GM13976 (cell line): ENCODE measurements around the gene SPATA31C2.

Experiments used
- DNase-seq: peaks from one replicate; pipeline ENCODE4 v3.0.0; 2012; ENCODE audit warnings: low spot score
- in situ Hi-C: fragments of 300-500 bp; cut with MboI; formaldehyde crosslinking; loops from one replicate; pipeline ENCODE4 v1.12.0; 2022; ENCODE audit warnings: low sequenced_read_pairs, mixed read lengths, inconsistent platforms; ENCODE audit not compliant: unreplicated experiment
- TF ChIP-seq, protein P1 (sequence below): IDR thresholded peaks from 2 replicates; pipeline ENCODE4 v1.5.1; 2012; ENCODE audit warnings: borderline replicate concordance, mild to moderate bottlenecking; ENCODE audit not compliant: insufficient read depth; ENCODE audit errors: extremely low read depth, missing control alignments, control extremely low read depth

Gene SPATA31C2

DNA sequence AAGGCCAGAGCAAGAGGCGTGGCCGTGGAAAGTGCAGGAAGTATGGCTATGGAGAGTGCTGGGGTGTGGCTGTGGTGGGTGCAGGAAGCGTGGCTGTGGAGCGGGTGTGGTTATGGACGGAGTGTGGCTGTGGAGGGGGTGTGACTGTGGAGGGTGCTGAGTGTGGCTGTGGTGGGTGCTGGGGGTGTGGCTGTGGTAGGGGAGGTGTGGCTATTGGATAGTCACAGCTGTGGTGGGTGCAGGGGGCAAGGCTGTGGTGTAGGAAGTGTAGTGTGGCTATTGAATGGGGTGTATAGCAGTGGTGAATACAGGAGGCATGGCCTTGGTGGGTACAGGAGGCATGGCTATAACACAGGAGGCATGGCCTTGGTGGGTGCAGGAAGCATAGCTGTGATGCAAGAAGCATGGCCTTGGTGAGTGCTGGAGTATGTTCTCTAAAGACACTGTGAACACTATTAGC is 40.8 kb upstream of the SPATA31C2 start:
- no peak for DNase-seq
- in situ Hi-C loops: no loop called here

DNA sequence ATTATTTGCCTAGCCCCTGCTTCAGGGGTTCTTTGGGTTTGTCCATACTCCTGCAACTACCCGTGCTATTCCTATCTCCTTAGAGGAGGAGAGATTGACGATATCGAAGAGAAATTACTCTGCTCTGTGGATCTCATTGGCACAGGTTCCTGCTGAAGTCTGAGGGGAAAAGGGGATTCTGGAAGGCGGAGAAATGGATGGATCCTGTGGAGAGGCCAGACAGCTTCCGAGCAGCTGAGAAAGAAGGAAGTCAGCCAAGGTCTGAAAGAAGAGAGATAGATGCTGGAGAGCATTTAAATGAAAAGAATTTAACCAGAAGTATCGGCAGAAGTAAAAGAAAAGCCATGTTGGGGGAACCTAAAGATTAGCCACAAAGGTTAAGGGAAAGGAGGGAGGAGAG is 40.4 kb upstream of the SPATA31C2 start:
- TF ChIP-seq, protein P1, sequence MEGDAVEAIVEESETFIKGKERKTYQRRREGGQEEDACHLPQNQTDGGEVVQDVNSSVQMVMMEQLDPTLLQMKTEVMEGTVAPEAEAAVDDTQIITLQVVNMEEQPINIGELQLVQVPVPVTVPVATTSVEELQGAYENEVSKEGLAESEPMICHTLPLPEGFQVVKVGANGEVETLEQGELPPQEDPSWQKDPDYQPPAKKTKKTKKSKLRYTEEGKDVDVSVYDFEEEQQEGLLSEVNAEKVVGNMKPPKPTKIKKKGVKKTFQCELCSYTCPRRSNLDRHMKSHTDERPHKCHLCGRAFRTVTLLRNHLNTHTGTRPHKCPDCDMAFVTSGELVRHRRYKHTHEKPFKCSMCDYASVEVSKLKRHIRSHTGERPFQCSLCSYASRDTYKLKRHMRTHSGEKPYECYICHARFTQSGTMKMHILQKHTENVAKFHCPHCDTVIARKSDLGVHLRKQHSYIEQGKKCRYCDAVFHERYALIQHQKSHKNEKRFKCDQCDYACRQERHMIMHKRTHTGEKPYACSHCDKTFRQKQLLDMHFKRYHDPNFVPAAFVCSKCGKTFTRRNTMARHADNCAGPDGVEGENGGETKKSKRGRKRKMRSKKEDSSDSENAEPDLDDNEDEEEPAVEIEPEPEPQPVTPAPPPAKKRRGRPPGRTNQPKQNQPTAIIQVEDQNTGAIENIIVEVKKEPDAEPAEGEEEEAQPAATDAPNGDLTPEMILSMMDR: no peak
- DNase-seq: no peak
- in situ Hi-C loops: no loop called here

More for the DNA sequence above, 40.8 kb upstream of the SPATA31C2 start:
- TF ChIP-seq, protein P1: no peak

DNA sequence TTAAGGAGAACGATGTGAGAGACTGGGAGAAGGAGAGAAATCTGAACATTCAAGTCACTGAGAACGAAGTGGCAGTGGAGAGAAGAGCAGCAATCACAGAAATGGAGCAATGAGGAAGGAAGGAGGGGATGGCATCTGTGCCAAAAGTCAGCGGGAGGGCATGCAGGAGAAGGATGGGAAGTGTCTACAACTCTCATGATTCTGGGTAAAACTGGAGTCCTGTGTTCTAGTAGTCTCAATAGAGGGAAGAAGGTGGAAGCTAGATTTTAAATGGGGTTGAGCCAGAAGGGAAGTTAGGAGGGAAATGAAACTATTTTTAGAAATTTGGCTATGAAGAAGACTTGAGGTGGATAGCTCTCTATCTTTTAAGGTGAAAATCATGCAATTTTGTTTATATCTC is 39.1 kb upstream of the SPATA31C2 start:
- TF ChIP-seq, protein P1: no peak
- in situ Hi-C loops: no loop called here
- no peak for DNase-seq

DNA sequence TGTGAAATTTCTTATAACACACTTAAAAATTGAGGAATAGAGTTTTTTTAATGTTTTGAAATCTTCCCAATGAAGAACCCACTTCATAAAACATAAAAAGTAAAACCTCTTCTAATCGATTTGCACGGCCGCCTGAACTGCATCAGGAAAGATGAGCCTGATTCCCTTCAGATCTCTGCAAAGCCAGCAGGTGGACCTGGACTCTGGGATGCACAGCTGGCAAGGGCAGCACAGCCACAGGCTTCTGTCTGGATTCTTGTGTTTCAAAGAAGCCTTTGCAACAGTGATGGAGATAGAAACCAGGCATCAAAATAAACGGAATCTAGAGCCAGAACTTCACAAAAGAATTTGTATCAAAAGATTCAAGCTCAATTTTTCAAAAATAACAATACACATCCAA is 36.0 kb upstream of the SPATA31C2 start:
- DNase-seq: no peak
- TF ChIP-seq, protein P1: no peak
- in situ Hi-C loops: no loop called here

DNA sequence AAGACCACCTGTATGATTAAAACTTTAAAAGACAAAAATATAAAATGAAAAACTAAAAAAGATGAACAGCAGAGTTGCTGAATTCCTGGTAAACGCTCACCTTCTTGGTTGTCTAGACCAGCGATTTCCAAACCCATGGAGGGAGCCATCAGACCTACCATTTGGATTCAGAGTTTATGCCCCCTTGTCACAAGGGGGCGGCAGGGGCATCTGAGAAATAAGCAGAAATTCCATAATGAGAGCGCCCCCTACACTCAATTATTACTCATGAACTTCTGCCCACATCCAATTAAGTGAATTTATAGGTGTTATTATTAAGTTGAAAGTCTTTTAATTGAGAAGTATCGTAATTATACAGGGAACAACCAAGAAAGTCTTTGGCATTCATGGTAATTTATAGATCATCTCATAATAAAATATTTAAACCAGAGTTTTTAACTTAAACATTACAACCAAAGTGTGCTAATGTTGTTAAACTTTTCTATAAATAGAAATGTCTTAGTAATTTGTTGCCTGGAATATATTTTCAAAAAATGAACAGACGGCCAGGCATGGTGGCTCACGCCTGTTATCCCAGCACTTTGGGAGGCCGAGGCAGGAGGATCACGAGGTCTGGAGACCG is 35.2 kb upstream of the SPATA31C2 start:
- DNase-seq: peak; percentile 39
- in situ Hi-C loops: no loop called here
- TF ChIP-seq, protein P1: peak; percentile 50

DNA sequence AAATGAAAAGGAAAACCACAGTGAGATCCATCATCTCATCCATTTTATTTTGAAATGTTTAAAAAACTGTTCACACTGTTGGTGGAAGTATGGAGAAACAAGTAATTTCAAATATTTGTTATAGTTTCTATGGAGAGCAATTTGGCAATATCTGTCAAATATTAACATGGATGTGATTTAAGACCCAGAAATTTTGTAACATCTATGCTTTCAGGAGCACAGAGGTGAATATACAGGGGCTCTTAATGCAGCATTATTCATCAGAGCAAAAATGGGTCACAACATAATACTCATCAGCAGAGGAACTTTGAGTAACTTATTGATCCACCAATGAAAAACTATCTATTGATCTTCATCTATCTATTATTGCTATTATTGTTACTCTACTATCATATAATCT is 31.4 kb upstream of the SPATA31C2 start:
- TF ChIP-seq, protein P1: no peak
- in situ Hi-C loops: no loop called here
- DNase-seq: no peak
